ENCODE data around the gene ISOC1.

The ISOC1 gene

GRCh38 chr5:129135633-129136032 is 41.1 kb downstream of the ISOC1 start:
- peak; percentile 43 for ATAC-seq
- no peaks in the 10 kb centered on the region for H3K4me1 Mint-ChIP-seq
- H3K9me3 Mint-ChIP-seq = no peaks in the 10 kb centered on the region

GRCh38 chr5:129137637-129138036 is 43.1 kb downstream of the ISOC1 start:
- Mint-ChIP-seq H3K4me1 (no peaks in the 10 kb centered on the region), H3K36me3 (ENCODE audit: low read depth) (no peaks in the 10 kb centered on the region), H3K9me3 (no peaks in the 10 kb centered on the region), H3K4me3 (no peak overlapping the region), H3K27me3 (peaks cover 2% of the 10 kb centered on the region), H3K27ac (no peak overlapping the region)
- DNase-seq (no peak), ATAC-seq (no peak)

More at GRCh38 chr5:129135633-129136032, 41.1 kb downstream of the ISOC1 start:
- Mint-ChIP-seq H3K27me3 (peaks cover 2% of the 10 kb centered on the region), H3K4me3 (no peak overlapping the region), H3K36me3 (ENCODE audit: low read depth) (no peaks in the 10 kb centered on the region), H3K27ac (no peak overlapping the region)
- no peak for DNase-seq

- ATAC-seq (no peak), DNase-seq (no peak)
- Mint-ChIP-seq H3K36me3 (ENCODE audit: low read depth) (no peaks in the 10 kb centered on the region), H3K27ac (no peak overlapping the region), H3K4me1 (no peaks in the 10 kb centered on the region), H3K9me3 (no peaks in the 10 kb centered on the region), H3K4me3 (no peak overlapping the region), H3K27me3 (no peaks in the 10 kb centered on the region)
These were observed 46.5 kb downstream of the ISOC1 start for GRCh38 chr5:129141078-129141477.

GRCh38 chr5:129141696-129142095 is 47.1 kb downstream of the ISOC1 start:
- Mint-ChIP-seq H3K4me3 (no peak overlapping the region), H3K4me1 (no peaks in the 10 kb centered on the region)
- ATAC-seq = no peak

GRCh38 chr5:129155876-129156275 is 61.3 kb downstream of the ISOC1 start:
- Mint-ChIP-seq H3K27ac (no peak overlapping the region), H3K4me1 (no peaks in the 10 kb centered on the region), H3K4me3 (no peak overlapping the region), H3K27me3 (no peaks in the 10 kb centered on the region), H3K36me3 (ENCODE audit: low read depth) (peaks cover 1% of the 10 kb centered on the region), H3K9me3 (peaks cover 3% of the 10 kb centered on the region)
- DNase-seq = no peak
- no peak for ATAC-seq

More at GRCh38 chr5:129141696-129142095, 47.1 kb downstream of the ISOC1 start:
- H3K27ac Mint-ChIP-seq = no peak overlapping the region
- DNase-seq = no peak
- no peaks in the 10 kb centered on the region for H3K9me3 Mint-ChIP-seq
- no peaks in the 10 kb centered on the region for H3K27me3 Mint-ChIP-seq
- H3K36me3 Mint-ChIP-seq (ENCODE audit: low read depth) = no peaks in the 10 kb centered on the region

GRCh38 chr5:129161830-129162229 is 67.3 kb downstream of the ISOC1 start:
- no peaks in the 10 kb centered on the region for H3K4me1 Mint-ChIP-seq
- no peak for ATAC-seq
- peaks cover 27% of the 10 kb centered on the region for H3K9me3 Mint-ChIP-seq
- H3K27ac Mint-ChIP-seq = no peak overlapping the region
- DNase-seq = no peak
- H3K27me3 Mint-ChIP-seq = no peaks in the 10 kb centered on the region
- no peak overlapping the region for H3K4me3 Mint-ChIP-seq
- peaks cover 14% of the 10 kb centered on the region for H3K36me3 Mint-ChIP-seq (ENCODE audit: low read depth)
